GM23338 (cell line): ENCODE results near the gene ATP9A. TPM values are rescaled to one million over a fixed set of nuclear protein-coding genes. Genes with fewer than 3 reads are reported as not detected.

Experiments
- ATAC-seq: fragments of 200-7000 bp; cut with Tn5 transposase; 3 replicates; pipeline ENCODE4 v1.9.1; 2020
- DNase-seq: peaks from one replicate; pipeline ENCODE4 v3.0.0-alpha.2; 2015; ENCODE audit warnings: low spot score
- H2AFZ ChIP-seq: fragments of 200-600 bp; sonication (generic); 2 replicates; pipeline ENCODE4 v1.8.0; 2016; ENCODE audit warnings: antibody characterized with exemption, mild to moderate bottlenecking, moderate library complexity
- H3F3A ChIP-seq: fragments of 200-600 bp; sonication (generic); replicated peaks from 2 replicates; pipeline ENCODE4 v1.8.0; 2017; ENCODE audit warnings: antibody characterized with exemption, mixed run types, low read depth
- H3K27ac ChIP-seq: fragments of 200-600 bp; sonication (generic); 2 replicates; pipeline ENCODE4 v1.6.1; 2016; ENCODE audit warnings: low read depth
- H3K27me3 ChIP-seq: fragments of 200-600 bp; sonication (generic); 2 replicates; pipeline ENCODE4 v1.8.0; 2016; ENCODE audit warnings: mild to moderate bottlenecking, mixed run types, moderate library complexity; ENCODE audit not compliant: insufficient read depth
- H3K36me3 ChIP-seq: fragments of 200-600 bp; sonication (generic); 2 replicates; pipeline ENCODE4 v1.8.0; 2016; ENCODE audit warnings: mild to moderate bottlenecking; ENCODE audit not compliant: insufficient read depth
- H3K4me1 ChIP-seq: fragments of 200-600 bp; sonication (generic); 2 replicates; pipeline ENCODE4 v1.8.0; 2016; ENCODE audit warnings: mild to moderate bottlenecking, moderate library complexity; ENCODE audit not compliant: insufficient read depth
- H3K4me2 ChIP-seq: fragments of 200-600 bp; sonication (generic); 2 replicates; pipeline ENCODE4 v1.7.1; 2017; ENCODE audit warnings: mixed run types
- H3K4me3 ChIP-seq: fragments of 200-600 bp; sonication (generic); 2 replicates; pipeline ENCODE4 v1.6.1; 2016; ENCODE audit warnings: mixed run types
- H3K79me2 ChIP-seq: fragments of 200-600 bp; sonication (generic); replicated peaks from 2 replicates; pipeline ENCODE4 v1.8.0; 2017; ENCODE audit warnings: mild to moderate bottlenecking; ENCODE audit not compliant: insufficient read depth
- H3K9me2 ChIP-seq: fragments of 200-600 bp; sonication (generic); 2 replicates; pipeline ENCODE4 v1.8.0; 2017; ENCODE audit not compliant: insufficient read depth
- H4K20me1 ChIP-seq: fragments of 200-600 bp; sonication (generic); replicated peaks from 2 replicates; pipeline ENCODE4 v1.8.0; 2017; ENCODE audit warnings: mild to moderate bottlenecking; ENCODE audit not compliant: insufficient read depth
- H3K27ac Mint-ChIP-seq: 2 replicates; pipeline ENCODE4 v1.8.0; 2020; ENCODE audit warnings: inconsistent platforms, mild to moderate bottlenecking, moderate library complexity, mixed read lengths
- H3K27me3 Mint-ChIP-seq: 3 replicates; pipeline ENCODE4 v1.8.0; 2022; ENCODE audit warnings: low read depth, mild to moderate bottlenecking, moderate library complexity, mixed read lengths, inconsistent platforms; ENCODE audit not compliant: insufficient read depth, poor library complexity
- H3K36me3 Mint-ChIP-seq: 3 replicates; pipeline ENCODE4 v1.8.0; 2021; ENCODE audit warnings: low read depth, mild to moderate bottlenecking, inconsistent platforms, moderate library complexity, mixed read lengths
- H3K4me1 Mint-ChIP-seq: 3 replicates; pipeline ENCODE4 v1.8.0; 2020; ENCODE audit warnings: mild to moderate bottlenecking, inconsistent platforms, mixed read lengths
- H3K4me3 Mint-ChIP-seq: 3 replicates; pipeline ENCODE4 v1.8.0; 2021; ENCODE audit warnings: moderate library complexity, mild to moderate bottlenecking, inconsistent platforms, mixed read lengths
- H3K9me3 Mint-ChIP-seq: 3 replicates; pipeline ENCODE4 v1.8.0; 2020; ENCODE audit warnings: moderate library complexity, mild to moderate bottlenecking, inconsistent platforms, mixed read lengths
- CREB1 ChIP-seq: fragments of 250-450 bp; sonication (Bioruptor Pico); IDR thresholded peaks from 2 replicates; pipeline ENCODE4 v1.5.0; 2020; ENCODE audit warnings: low read depth, mild to moderate bottlenecking, moderate library complexity
- CTCF ChIP-seq, 2 experiments: fragments of 200-600 bp in 1 of 2; sonication (generic) in 1 of 2; conservative IDR thresholded peaks; 2 replicates each; pipeline versions ENCODE4 v1.5.1 to v1.6.1; 2016 to 2017; ENCODE audit warnings: antibody characterized with exemption in 2 of 2, low read depth in 2 of 2, mild to moderate bottlenecking in 2 of 2, moderate library complexity in 1 of 2
- EZH2 ChIP-seq: fragments of 200-600 bp; sonication (generic); IDR thresholded peaks from one replicate; pipeline ENCODE4 v1.8.0; 2017; ENCODE audit warnings: antibody characterized with exemption, mild to moderate bottlenecking, low read depth; ENCODE audit not compliant: unreplicated experiment
- EZH2phosphoT487 ChIP-seq: fragments of 200-600 bp; sonication (generic); IDR thresholded peaks from one replicate; pipeline ENCODE4 v1.8.1; 2018; ENCODE audit warnings: antibody characterized with exemption; ENCODE audit not compliant: unreplicated experiment
- JUNB ChIP-seq: IDR thresholded peaks from one replicate; pipeline ENCODE4 v1.6.1; 2016; ENCODE audit warnings: antibody characterized with exemption; ENCODE audit not compliant: unreplicated experiment
- NANOG ChIP-seq: IDR thresholded peaks from 2 replicates; pipeline ENCODE4 v1.6.1; 2016; ENCODE audit warnings: antibody characterized with exemption, borderline replicate concordance
- POLR2AphosphoS5 ChIP-seq: IDR thresholded peaks from 2 replicates; pipeline ENCODE4 v1.6.1; 2016; ENCODE audit warnings: antibody characterized with exemption, low read depth
- STAT1 ChIP-seq: IDR thresholded peaks from one replicate; pipeline ENCODE4 v1.6.1; 2016; ENCODE audit warnings: antibody characterized with exemption; ENCODE audit not compliant: unreplicated experiment
- ZNF114 ChIP-seq: fragments of 250-450 bp; sonication (Bioruptor Pico); IDR thresholded peaks from 2 replicates; pipeline ENCODE4 v1.5.0; 2020; ENCODE audit warnings: mild to moderate bottlenecking, moderate library complexity
- ZNF331 ChIP-seq: fragments of 250-450 bp; sonication (Bioruptor Pico); IDR thresholded peaks from 2 replicates; pipeline ENCODE4 v1.5.0; 2020; ENCODE audit warnings: low read depth, mild to moderate bottlenecking, moderate library complexity
- polyA plus RNA-seq: library from polyadenylated mRNA; unstranded; fragments of >200 nt; fragmentation: Nextera tagmentation; extraction: Ambion mirVana; gene quantifications from 2 replicates; pipeline ENCODE4 v1.2.1, GENCODE V29; 2016
- total RNA-seq: library from RNA; depleted of rRNA; stranded (reverse); fragments of >200 nt; shearing (Covaris generic); gene quantifications from 2 replicates; pipeline ENCODE4 v1.2.3, GENCODE V29; 2014
- TF ChIP-seq, protein P1 (sequence below): IDR thresholded peaks from one replicate; pipeline ENCODE4 v1.6.1; 2018; ENCODE audit warnings: antibody characterized with exemption; ENCODE audit not compliant: unreplicated experiment
- TF ChIP-seq, protein P2 (sequence below): IDR thresholded peaks from 2 replicates; pipeline ENCODE4 v1.6.1; 2016; ENCODE audit warnings: antibody characterized with exemption

Gene ATP9A
- total and polyA plus RNA-seq, 2 experiments from 2014 or later: 0.94 to 5.9 TPM

GRCh38 chr20:51678026-51678697 lies 90.0 kb downstream of the ATP9A start (continued):
- TF ChIP-seq, protein P1, sequence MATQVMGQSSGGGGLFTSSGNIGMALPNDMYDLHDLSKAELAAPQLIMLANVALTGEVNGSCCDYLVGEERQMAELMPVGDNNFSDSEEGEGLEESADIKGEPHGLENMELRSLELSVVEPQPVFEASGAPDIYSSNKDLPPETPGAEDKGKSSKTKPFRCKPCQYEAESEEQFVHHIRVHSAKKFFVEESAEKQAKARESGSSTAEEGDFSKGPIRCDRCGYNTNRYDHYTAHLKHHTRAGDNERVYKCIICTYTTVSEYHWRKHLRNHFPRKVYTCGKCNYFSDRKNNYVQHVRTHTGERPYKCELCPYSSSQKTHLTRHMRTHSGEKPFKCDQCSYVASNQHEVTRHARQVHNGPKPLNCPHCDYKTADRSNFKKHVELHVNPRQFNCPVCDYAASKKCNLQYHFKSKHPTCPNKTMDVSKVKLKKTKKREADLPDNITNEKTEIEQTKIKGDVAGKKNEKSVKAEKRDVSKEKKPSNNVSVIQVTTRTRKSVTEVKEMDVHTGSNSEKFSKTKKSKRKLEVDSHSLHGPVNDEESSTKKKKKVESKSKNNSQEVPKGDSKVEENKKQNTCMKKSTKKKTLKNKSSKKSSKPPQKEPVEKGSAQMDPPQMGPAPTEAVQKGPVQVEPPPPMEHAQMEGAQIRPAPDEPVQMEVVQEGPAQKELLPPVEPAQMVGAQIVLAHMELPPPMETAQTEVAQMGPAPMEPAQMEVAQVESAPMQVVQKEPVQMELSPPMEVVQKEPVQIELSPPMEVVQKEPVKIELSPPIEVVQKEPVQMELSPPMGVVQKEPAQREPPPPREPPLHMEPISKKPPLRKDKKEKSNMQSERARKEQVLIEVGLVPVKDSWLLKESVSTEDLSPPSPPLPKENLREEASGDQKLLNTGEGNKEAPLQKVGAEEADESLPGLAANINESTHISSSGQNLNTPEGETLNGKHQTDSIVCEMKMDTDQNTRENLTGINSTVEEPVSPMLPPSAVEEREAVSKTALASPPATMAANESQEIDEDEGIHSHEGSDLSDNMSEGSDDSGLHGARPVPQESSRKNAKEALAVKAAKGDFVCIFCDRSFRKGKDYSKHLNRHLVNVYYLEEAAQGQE: no peak
- TF ChIP-seq, protein P2, sequence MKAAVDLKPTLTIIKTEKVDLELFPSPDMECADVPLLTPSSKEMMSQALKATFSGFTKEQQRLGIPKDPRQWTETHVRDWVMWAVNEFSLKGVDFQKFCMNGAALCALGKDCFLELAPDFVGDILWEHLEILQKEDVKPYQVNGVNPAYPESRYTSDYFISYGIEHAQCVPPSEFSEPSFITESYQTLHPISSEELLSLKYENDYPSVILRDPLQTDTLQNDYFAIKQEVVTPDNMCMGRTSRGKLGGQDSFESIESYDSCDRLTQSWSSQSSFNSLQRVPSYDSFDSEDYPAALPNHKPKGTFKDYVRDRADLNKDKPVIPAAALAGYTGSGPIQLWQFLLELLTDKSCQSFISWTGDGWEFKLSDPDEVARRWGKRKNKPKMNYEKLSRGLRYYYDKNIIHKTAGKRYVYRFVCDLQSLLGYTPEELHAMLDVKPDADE: no peak
- TF ChIP-seq JUNB (no peak), POLR2AphosphoS5 (no peak), CTCF (conservative IDR thresholded peaks at IDR 0.05; ENCODE audit: low read depth in 2 of 2) (no peak), ZNF114 (CRISPR knock-in tag) (no peak), NANOG (no peak)

GRCh38 chr20:51668947-51669346 lies 99.2 kb downstream of the ATP9A start:
- Histone ChIP-seq H3K4me1 (no peaks in the 10 kb centered on the region), H3K27ac (no peak overlapping the region), H4K20me1 (no peaks in the 10 kb centered on the region), H3K4me2 (no peak overlapping the region), H3K79me2 (no peaks in the 10 kb centered on the region), H3K4me3 (no peak overlapping the region), H3K27me3 (no peaks in the 10 kb centered on the region), H2AFZ (no peak overlapping the region), H3K9me2 (no peaks in the 10 kb centered on the region), H3F3A (no peaks in the 10 kb centered on the region), H3K36me3 (no peaks in the 10 kb centered on the region; the same call in 1 of the 2 replicates)
- Mint-ChIP-seq H3K36me3 (no peaks in the 10 kb centered on the region; the same call in 2 of the 3 replicates), H3K4me3 (no peak overlapping the region), H3K27me3 (no peaks in the 10 kb centered on the region), H3K4me1 (no peaks in the 10 kb centered on the region; the same call in 1 of the 3 replicates), H3K27ac (no peak overlapping the region), H3K9me3 (no peaks in the 10 kb centered on the region)
- DNase-seq (no peak), ATAC-seq (no peak)
- TF ChIP-seq, protein P1: no peak
- TF ChIP-seq POLR2AphosphoS5: no peak
- TF ChIP-seq EZH2: no peak
- no peak for TF ChIP-seq JUNB
- TF ChIP-seq STAT1: no peak
- TF ChIP-seq ZNF331 (CRISPR knock-in tag): no peak
- TF ChIP-seq NANOG: no peak
- TF ChIP-seq, protein P2: no peak
- no peak for TF ChIP-seq CREB1 (CRISPR knock-in tag)
- TF ChIP-seq EZH2phosphoT487: no peak
- no peak for TF ChIP-seq CTCF (conservative IDR thresholded peaks at IDR 0.05; ENCODE audit: low read depth in 2 of 2)
